GM19395 (cell line): ENCODE data around the gene CARS1.
A peak's percentile ranks its signal among the peaks of the same experiment; 100 is the strongest.

ENCODE experiments used
- ATAC-seq: cut with Tn5 transposase; IDR thresholded peaks from one replicate; pipeline ENCODE4 v1.9.1; 2021; ENCODE audit warnings: mild to moderate bottlenecking, moderate library complexity; ENCODE audit not compliant: unreplicated experiment

CARS1 gene

DNA sequence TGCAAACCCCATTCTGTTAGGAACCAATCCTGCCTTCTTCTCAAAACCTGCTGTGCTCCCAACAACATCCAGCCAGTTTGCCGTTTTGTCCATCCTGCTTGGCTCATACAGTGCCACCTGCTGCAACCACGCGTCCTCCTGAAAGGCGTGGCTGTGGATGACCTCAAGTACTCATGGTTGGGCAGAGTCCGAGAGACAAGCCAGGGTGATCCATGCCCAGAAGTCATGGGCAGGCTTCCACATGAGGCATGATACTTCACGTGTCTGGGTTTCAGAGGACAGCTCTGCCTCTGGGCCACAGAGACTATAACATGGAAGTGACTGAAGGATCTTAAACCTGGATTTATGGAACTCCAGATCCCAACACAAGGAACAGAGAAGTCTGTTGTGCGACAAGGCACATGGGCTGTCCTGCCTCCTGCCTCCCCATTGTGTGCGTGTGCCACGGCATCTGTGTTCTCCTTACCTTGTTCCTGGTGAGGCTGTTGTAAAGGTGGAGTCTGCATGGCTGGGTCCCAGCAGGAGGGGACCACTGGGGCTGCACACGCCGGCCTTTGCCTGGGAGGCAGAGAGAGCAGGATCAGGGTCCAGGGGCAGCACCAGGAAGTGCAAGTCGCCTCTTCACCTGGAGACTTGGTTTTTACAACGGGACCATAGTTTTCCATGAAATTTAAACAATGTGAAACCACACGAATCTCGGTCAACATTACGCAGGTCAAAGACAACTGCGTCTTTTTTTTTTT is 15.4 kb downstream of the CARS1 start:
- ATAC-seq: no peak

- no peak for ATAC-seq
Observed at GRCh38 chr11:3040881-3041280, 16.3 kb downstream of the CARS1 start.

GRCh38 chr11:3037945-3038271 is 19.3 kb downstream of the CARS1 start:
- no peak for ATAC-seq

- no peak for ATAC-seq
Observed at GRCh38 chr11:3037040-3037944, 19.9 kb downstream of the CARS1 start.

DNA sequence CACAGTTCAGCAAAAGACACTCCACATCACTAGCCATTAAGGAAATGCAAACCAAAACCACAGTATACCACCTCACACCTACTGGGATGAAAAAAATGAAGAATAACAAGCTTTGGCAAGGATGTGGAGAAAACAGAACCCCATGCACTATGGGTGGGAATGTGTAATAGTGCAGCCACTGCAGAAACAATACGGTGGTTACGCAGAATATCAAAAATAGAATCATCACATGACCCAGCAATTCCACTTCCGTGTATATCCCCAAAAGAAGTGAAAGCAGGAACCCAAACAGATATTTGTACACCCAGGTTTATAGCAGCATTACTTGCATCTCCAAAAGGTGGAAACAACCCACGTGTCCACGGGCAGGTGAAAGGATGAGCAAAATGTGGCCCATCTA is 20.8 kb downstream of the CARS1 start:
- no peak for ATAC-seq

DNA sequence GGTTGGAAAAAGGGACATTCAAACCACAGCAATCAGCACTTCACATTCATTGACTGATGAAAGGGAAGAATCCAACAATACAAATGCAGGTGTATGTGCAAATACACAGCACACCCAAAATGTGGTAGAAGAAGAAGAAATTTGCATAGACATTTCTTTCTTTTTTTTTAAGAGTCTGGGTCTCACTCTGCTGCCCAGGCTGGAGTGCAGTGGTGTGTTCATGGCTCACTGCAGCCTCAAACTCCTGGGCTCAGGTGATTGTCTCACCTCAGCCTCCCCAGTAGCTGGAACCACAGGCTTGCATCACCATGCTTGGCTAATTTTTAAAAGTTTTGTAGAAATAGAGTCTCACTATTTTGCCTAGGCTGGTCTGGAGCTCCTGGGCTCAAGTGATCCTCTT is 21.9 kb downstream of the CARS1 start:
- ATAC-seq: no peak

DNA sequence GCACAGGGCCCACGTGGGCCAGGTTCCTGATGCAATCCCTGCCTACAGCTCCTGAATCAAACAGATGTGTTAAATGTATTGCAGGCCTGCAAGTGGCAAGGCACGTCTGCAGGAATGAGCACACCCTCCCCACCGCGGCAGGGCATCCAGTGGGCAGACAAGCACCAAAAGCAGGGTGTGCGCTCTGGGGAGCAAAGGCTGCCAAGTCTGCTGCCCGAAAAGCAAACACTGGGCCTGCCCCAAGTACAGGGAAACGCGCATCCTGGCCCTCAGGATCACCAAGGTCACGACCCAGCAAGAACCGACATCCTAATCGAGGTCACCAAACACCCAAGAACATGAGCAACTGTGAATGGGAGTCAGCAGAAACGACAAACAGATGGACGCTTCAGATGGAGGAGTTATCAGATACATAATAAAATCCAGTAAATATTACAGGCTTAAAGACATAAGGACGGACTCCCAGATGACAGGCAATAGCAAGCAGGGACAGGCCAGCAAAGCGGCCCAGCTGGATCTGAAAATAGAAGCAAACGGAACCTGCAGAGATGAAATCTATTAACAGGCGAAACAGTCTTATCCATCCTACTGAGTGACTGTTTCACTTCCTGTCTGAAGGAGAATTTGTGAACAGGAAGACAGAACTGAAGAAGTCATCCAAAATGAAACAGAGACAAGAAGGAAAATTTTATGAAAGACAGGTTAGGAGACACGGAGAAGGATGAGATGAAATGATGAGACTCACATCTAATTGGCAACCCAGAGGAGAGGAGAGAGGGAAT is 26.7 kb downstream of the CARS1 start:
- no peak for ATAC-seq

GRCh38 chr11:3028813-3029212 is 28.4 kb downstream of the CARS1 start:
- ATAC-seq: no peak

DNA sequence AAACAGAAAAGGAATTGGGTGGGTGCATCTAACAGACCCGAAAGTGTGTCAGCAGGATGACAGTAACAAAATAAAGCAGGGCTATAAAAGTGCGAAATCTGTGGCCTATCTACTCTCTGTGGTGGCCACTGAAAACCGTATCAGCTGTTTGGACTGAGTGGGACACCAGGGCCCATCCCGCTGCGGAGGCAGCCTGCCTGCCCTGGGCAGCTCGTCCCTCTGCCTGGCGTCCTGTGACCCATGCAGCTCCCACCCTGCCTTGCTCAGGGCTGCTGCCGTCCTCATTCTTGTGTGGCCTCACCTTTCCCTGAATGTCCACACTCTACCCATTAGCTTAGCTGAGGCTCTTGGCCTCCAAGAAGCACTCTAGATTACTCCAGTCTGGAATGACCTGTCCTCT is 30.4 kb downstream of the CARS1 start:
- no peak for ATAC-seq

- ATAC-seq: no peak
Observed at GRCh38 chr11:3022982-3023381, 34.2 kb downstream of the CARS1 start.

DNA sequence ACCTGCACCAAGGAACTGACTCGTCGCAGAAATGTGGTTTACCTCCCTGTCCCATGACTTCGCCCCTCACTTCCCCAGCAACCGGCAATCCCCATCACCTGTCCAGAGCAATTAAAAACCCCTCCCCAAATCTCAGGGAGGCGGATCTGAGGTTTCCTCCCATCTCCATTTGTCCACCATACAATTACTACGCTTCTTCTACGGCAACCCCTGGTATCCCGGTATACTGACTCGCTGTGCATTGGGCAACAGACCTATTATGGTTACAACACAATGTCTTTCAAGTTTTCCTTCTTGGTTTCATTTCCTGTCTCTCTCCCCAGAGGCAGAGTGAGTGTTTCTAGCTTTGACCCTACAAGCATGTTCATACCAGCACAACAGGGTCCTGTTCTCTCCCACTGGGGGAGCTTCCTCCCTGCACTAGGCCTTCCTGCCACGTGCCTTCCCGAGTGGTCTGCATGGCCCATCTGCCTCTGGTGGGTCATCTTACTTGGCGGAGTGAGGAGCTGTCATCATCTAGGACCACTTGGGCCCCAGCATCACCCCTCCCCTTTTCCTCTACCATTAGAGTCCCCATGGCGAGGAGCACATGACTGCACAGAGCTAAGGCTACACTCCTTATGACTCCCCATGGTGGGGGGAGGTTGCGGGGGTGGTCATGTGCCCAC is 34.8 kb downstream of the CARS1 start:
- peak; percentile 87 for ATAC-seq

GRCh38 chr11:3021125-3021524 is 36.1 kb downstream of the CARS1 start:
- ATAC-seq: no peak

- no peak for ATAC-seq
Observed at GRCh38 chr11:3020011-3020410, 37.2 kb downstream of the CARS1 start.

DNA sequence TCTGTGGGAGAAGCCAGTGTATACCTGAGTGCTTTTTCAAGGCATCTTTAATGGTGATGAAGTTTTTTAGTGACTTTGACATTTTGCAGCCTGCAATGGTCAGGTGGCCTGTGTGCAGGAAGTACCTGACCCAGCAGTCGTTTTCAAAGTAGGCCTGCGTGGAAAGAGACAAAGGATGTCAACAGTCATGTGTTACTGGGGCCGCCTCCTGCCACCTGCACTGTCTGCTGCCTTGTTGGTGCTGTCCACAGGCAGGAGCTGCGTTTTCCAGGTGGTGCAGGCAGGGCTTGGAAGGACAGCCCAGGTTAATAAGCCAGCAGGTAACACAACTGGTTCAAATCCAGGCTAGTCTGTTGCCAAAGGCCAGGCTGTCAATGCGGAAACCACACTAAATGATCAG is 38.6 kb downstream of the CARS1 start:
- no peak for ATAC-seq

DNA sequence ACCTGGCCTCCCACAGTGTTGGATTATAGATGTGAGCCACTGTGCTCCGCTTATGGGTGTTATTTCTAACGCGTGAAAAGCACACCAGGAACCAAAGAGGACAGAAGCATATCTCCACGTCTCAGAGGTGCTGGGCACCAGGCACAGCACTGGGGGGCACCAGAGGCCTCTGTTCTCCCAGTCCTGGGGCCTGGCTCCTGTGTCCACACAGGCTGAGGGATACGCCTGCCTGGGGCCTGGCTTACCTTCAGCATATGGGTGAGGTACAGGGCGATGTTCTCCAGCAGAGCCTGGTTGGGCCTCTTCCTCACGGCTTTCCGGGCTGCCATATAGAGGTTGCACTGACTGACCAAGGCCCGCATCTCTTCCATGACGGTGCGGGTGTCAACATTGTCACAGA is 40.4 kb downstream of the CARS1 start:
- no peak for ATAC-seq

GRCh38 chr11:3015796-3016195 is 41.4 kb downstream of the CARS1 start:
- no peak for ATAC-seq

GRCh38 chr11:3014943-3015342 is 42.3 kb downstream of the CARS1 start:
- no peak for ATAC-seq

- ATAC-seq: no peak
Observed at GRCh38 chr11:3014057-3014938, 42.9 kb downstream of the CARS1 start.

- no peak for ATAC-seq
Observed at GRCh38 chr11:3011891-3012885, 45.0 kb downstream of the CARS1 start.
